ENCODE data around the gene TLN1. TPM values are rescaled to one million over a fixed set of nuclear protein-coding genes. Genes with fewer than 3 reads are reported as not detected.

TLN1 gene
- polyA plus RNA-seq, 3 donors, result 142 to 154 (median 143) TPM

DNA sequence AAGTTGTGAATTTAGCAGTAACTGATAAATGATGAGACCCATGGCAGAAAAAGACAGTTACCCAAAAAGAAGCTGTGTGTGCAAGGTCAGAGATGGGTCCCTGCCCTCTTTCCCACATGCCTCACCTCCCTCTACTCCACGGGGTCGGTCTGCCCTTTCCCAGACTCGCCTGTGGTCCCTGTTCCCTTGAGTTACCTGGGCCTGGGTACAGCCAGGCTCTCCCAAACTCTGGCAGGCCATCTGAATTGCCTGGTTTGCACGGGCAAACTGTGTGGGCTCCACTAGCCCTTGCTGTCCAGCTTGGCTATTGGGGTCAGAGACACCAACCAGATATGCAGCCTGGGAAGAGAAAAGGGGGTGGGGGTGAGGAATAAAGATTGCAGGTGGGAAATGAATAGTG lies 23.8 kb downstream of the TLN1 start:
- DNase-seq (ENCODE audit: low read depth in 3 of 3, low spot score in 2 of 3), result no peak

- DNase-seq (ENCODE audit: low read depth in 3 of 3, low spot score in 2 of 3), result no peak
Observed at GRCh38 chr9:35706951-35707350, 25.0 kb downstream of the TLN1 start.

- DNase-seq (ENCODE audit: low read depth in 3 of 3, low spot score in 2 of 3), result no peak
Observed at GRCh38 chr9:35705836-35706430, 26.1 kb downstream of the TLN1 start.

- DNase-seq (ENCODE audit: low read depth in 3 of 3, low spot score in 2 of 3), result no peak
Observed at GRCh38 chr9:35705372-35705771, 26.6 kb downstream of the TLN1 start.

- no peak for DNase-seq (ENCODE audit: low read depth in 3 of 3, low spot score in 2 of 3)
Observed at GRCh38 chr9:35703906-35704672, 27.9 kb downstream of the TLN1 start.

DNA sequence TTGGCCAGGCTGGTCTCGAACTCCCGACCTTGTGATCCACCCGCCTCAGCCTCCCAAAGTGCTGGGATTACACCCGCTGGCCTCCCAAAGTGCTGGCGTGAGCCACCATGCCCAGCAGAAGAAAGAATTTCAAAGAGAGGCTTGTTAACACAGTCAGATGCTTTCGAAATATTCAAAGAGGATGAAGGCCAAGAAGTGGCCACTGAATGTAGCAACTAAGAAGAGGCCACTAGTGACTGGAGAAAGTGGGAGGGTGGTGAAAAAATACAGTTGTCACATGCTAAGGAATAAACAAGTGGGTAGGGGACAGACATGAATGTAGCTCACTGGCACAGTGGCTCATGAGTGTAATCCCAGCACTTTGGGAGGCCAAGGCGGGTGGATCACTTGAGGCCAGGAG lies 29.3 kb downstream of the TLN1 start:
- no peak for DNase-seq (ENCODE audit: low read depth in 3 of 3, low spot score in 2 of 3)

DNA sequence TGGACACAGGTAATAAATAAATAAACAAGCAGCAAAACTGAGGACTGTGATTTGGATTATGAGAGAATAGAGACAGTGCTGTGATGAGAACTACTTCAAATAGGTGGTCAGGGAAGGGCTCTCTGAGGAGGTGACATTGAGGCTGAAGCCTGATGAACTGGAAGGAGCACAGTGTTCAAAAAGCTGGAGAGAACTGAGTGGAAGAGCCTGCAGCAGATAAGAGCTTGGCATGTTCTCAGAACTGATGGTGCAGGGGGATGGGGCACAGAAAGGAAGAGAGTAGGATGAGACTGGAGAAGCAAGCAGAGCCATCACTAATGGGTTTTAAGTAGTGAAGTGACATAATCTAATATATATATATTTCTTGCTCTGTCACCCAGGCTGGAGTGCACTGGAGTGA lies 31.1 kb downstream of the TLN1 start:
- DNase-seq (ENCODE audit: low read depth in 3 of 3, low spot score in 2 of 3), result no peak

- no peak for DNase-seq (ENCODE audit: low read depth in 3 of 3, low spot score in 2 of 3)
Observed at GRCh38 chr9:35700031-35700430, 32.0 kb downstream of the TLN1 start.

- no peak for DNase-seq (ENCODE audit: low read depth in 3 of 3, low spot score in 2 of 3)
Observed at GRCh38 chr9:35698231-35698630, 33.8 kb downstream of the TLN1 start.

GRCh38 chr9:35697486-35697885 lies 34.5 kb downstream of the TLN1 start:
- DNase-seq (ENCODE audit: low read depth in 3 of 3, low spot score in 2 of 3), result no peak

GRCh38 chr9:35696520-35697215 lies 35.3 kb downstream of the TLN1 start:
- DNase-seq (ENCODE audit: low read depth in 3 of 3, low spot score in 2 of 3), result no peak

DNA sequence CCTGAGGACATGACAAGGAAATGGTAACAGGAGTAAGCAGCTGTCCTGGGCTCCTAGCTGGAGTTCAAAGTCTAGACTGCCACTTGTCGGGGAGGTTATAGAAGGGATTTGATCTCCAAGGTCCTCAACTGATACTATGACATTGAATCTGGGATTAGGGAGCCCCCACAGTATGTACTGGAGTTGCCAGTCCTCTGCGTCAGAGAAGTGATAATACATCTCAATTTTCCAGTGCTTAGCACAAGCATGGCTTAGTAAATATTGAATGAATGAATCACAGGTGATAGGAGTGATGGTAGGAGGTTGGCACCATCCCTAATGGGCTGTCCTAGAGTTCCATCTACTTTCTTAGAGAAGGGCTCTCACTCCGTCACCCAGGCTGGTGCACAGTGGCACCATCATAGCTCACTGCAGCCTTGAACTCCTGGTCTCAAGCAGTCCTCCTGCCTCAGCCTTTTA lies 36.0 kb downstream of the TLN1 start:
- no peak for DNase-seq (ENCODE audit: low read depth in 3 of 3, low spot score in 2 of 3)

- no peak for DNase-seq (ENCODE audit: low read depth in 3 of 3, low spot score in 2 of 3)
Observed at GRCh38 chr9:35691757-35692301, 40.2 kb downstream of the TLN1 start.

- no peak for DNase-seq (ENCODE audit: low read depth in 3 of 3, low spot score in 2 of 3)
Observed at GRCh38 chr9:35691334-35691650, 40.7 kb downstream of the TLN1 start.

DNA sequence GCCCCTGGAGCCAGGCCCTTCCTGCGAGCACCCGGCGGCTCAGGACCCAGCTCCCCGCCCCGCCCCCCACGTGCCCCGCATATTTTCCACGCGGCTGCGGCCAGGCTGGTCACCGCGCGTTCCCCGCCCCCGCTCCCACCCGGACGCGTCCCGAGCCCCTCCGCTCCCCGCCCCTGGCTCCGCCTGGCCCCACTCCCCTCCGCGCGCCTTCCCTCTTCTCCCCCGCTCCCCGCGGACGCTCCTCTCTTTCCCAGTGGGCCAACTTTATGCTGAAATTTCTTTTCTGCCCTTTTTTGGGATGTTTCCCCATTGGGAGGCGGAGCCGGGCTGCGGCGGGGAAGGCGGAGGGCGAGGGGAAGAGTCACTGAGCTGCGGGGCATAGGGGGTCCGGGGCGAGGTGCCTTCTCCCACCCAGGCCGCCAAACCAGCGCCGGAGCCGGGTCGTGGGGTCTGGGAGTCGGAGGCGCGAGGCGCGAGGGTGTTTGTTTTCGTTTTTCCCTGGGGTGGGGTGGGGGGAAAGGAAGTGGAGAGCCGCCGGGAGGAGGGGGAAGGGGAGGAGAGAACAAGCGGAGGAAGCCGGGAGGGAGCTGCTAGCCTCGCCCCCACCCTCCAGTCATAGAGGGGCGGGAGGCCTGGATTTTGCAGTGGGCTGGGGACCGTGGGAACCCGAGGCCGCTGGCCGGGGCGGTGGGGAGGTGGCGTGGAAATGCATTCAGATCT lies 41.2 kb downstream of the TLN1 start:
- no peak for DNase-seq (ENCODE audit: low read depth in 3 of 3, low spot score in 2 of 3)

DNA sequence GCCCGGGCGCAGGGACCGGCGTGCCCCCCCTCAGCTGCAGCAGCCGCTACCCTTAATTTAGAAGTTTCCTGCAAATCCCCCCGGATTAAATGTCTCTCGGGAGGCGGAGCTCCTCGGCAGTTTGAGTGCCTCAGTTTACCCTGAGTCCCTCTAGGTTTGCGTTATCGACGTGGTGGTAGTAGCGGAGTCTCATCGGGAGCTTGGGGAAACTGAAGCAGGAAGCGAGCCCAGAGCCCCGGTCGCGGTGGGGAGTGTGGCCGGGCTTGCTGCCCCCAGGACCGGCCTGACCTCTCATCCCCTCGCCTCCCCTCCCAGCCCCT lies 41.7 kb downstream of the TLN1 start:
- no peak for DNase-seq (ENCODE audit: low read depth in 3 of 3, low spot score in 2 of 3)

DNA sequence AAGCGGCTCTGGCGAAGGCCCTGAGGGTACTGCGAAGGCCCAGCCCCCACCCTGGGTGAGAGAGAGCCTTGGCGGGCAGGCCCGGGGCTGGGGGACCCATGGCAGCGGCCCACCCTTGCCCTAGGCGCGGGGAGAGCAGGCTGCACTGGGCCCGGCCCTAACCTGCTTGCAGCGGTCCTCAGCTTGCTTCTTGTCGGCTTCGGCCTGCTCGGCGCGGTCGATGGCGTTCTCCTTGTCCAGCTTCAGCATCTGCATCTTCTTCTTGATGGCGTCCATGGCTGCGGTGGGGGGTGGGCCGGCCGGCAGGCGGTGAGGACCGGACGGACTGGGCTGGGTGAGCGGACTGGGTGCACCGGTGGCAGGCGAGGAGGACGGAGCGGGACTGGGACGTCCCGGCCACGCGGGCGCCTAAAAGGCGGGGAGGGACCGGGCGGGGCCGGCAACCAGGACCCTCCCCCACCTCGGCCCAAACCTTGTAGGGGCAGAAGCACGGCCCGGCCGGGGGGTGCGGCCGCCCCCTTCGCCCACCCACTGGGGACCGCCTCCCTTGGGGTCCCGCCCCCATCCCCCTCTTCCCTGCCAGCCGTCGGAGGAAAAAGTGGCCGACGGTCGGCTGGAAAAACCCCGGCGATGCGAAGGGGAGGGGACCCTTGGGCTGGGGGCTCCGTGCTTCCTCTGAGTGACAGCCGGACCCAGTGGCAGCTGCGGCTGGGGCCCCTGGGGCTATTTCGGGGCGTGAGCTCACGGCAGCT lies 42.3 kb downstream of the TLN1 start, which contains the start of gene TPM2:
TPM2 (minus strand) TSS at position 384 of the 752 bp plus-strand sequence; CDS start at position 276, 108 bp downstream.
- DNase-seq (ENCODE audit: low read depth in 3 of 3, low spot score in 2 of 3), result no peak

- DNase-seq (ENCODE audit: low read depth in 3 of 3, low spot score in 2 of 3), result no peak
Observed at GRCh38 chr9:35688558-35689541, 43.1 kb downstream of the TLN1 start.

DNA sequence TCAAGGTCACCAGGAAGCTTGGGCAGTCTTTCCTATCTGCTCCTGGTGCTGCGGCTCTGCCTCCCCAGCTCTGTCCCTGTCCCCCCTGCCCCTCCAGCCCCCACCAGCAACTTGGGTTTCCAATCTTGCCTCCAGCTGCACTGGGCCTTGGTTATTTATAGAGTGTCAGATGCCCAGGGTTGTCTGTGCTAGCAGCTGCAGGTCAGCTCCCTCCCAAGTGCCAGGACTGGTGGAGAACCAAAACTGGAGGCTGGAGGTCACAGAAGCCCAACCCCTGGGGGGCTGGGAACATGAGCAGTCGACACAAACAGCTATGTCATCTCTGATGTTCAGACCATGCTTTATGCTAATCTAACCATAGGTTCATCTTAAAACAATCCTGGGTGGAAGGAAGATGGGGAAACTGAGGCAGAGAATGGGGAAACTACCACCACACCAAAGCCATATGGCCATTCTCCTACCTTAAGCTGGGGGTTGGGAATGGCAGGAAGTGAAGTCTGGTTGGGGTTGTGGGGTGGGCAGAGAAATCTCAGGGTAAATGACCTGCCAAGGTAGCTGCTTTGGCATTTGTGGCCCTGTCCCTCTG lies 43.9 kb downstream of the TLN1 start:
- DNase-seq (ENCODE audit: low read depth in 3 of 3, low spot score in 2 of 3), result no peak
